Embryonic facial prominence (tissue), 1 donor: Measurements from ENCODE around the gene TMCO5A.
A peak's percentile ranks its signal among the peaks of the same experiment; 100 is the strongest.

Experiments used
- DNase-seq: peaks from one replicate; pipeline ENCODE4 v3.0.0-alpha.2; 2016; ENCODE audit errors: extremely low spot score

The TMCO5A gene

GRCh38 chr15:37973856-37974255 is 39.4 kb downstream of the TMCO5A start:
- DNase-seq = no peak

- no peak for DNase-seq
These were observed 43.8 kb downstream of the TMCO5A start for GRCh38 chr15:37978231-37978630.

GRCh38 chr15:37979671-37980409 is 45.4 kb downstream of the TMCO5A start:
- no peak for DNase-seq

- DNase-seq = no peak
These were observed 46.8 kb downstream of the TMCO5A start for GRCh38 chr15:37981201-37981600.

- DNase-seq = no peak
These were observed 47.3 kb downstream of the TMCO5A start for GRCh38 chr15:37981775-37982174.

GRCh38 chr15:37984368-37984767 is 49.9 kb downstream of the TMCO5A start:
- DNase-seq = no peak

- peak; percentile 77 for DNase-seq
These were observed 61.3 kb downstream of the TMCO5A start for GRCh38 chr15:37995461-37996347.
